Esophagus muscularis mucosa (tissue), 3 donors: ENCODE measurements around the gene PSAP.

Source experiments
- CTCF ChIP-seq, 3 experiments: fragments of 200-600 bp in 2 of 3; fragments of 450-650 bp in 1 of 3; sonication (generic) in 2 of 3; IDR thresholded peaks; one replicate each; pipeline ENCODE4 v1.5.1; 2017 to 2019; ENCODE audit warnings: antibody characterized with exemption in 3 of 3, mild to moderate bottlenecking in 2 of 3, moderate library complexity in 1 of 3
- EP300 ChIP-seq: sonication (generic); formaldehyde crosslinking; IDR thresholded peaks from one replicate; pipeline ENCODE4 v1.6.1; 2017; ENCODE audit warnings: antibody characterized with exemption

- TF ChIP-seq EP300 (no peak), CTCF (IDR thresholded peaks at IDR 0.05) (no peak)
Observed at GRCh38 chr10:71770255-71770654, 80.8 kb downstream of the PSAP start.
